ENCODE data around the gene GNA15.

GNA15 gene

GRCh38 chr19:3117716-3118115 lies 18.1 kb upstream of the GNA15 start:
- H3K4me3 ChIP-seq (ENCODE audit: low read depth, low read length): no peak overlapping the region
- in situ Hi-C loops (cut with HindIII; ENCODE audit: low sequenced_read_pairs): no loop called here
- no peak for DNase-seq (ENCODE audit: low read depth)
- TF ChIP-seq, protein P1, sequence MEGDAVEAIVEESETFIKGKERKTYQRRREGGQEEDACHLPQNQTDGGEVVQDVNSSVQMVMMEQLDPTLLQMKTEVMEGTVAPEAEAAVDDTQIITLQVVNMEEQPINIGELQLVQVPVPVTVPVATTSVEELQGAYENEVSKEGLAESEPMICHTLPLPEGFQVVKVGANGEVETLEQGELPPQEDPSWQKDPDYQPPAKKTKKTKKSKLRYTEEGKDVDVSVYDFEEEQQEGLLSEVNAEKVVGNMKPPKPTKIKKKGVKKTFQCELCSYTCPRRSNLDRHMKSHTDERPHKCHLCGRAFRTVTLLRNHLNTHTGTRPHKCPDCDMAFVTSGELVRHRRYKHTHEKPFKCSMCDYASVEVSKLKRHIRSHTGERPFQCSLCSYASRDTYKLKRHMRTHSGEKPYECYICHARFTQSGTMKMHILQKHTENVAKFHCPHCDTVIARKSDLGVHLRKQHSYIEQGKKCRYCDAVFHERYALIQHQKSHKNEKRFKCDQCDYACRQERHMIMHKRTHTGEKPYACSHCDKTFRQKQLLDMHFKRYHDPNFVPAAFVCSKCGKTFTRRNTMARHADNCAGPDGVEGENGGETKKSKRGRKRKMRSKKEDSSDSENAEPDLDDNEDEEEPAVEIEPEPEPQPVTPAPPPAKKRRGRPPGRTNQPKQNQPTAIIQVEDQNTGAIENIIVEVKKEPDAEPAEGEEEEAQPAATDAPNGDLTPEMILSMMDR (IDR thresholded peaks at IDR 0.05; ENCODE audit: low read depth, low read length, missing control alignments): no peak

GRCh38 chr19:3118232-3119070 lies 17.4 kb upstream of the GNA15 start:
- in situ Hi-C loops (cut with HindIII; ENCODE audit: low sequenced_read_pairs): no loop called here
- H3K4me3 ChIP-seq (ENCODE audit: low read depth, low read length): no peak overlapping the region
- DNase-seq (ENCODE audit: low read depth): no peak
- TF ChIP-seq, protein P1 (IDR thresholded peaks at IDR 0.05; ENCODE audit: low read depth, low read length, missing control alignments): no peak

- H3K4me3 ChIP-seq (ENCODE audit: low read depth, low read length): no peak overlapping the region
- TF ChIP-seq, protein P1 (IDR thresholded peaks at IDR 0.05; ENCODE audit: low read depth, low read length, missing control alignments): no peak
- DNase-seq (ENCODE audit: low read depth): no peak
- in situ Hi-C loops (cut with HindIII; ENCODE audit: low sequenced_read_pairs): no loop called here
Measured at GRCh38 chr19:3119071-3119595, 16.7 kb upstream of the GNA15 start.

GRCh38 chr19:3119693-3120380 lies 16.0 kb upstream of the GNA15 start:
- in situ Hi-C loops (cut with HindIII; ENCODE audit: low sequenced_read_pairs): no loop called here
- no peak for DNase-seq (ENCODE audit: low read depth)
- no peak overlapping the region for H3K4me3 ChIP-seq (ENCODE audit: low read depth, low read length)
- TF ChIP-seq, protein P1 (IDR thresholded peaks at IDR 0.05; ENCODE audit: low read depth, low read length, missing control alignments): no peak

DNA sequence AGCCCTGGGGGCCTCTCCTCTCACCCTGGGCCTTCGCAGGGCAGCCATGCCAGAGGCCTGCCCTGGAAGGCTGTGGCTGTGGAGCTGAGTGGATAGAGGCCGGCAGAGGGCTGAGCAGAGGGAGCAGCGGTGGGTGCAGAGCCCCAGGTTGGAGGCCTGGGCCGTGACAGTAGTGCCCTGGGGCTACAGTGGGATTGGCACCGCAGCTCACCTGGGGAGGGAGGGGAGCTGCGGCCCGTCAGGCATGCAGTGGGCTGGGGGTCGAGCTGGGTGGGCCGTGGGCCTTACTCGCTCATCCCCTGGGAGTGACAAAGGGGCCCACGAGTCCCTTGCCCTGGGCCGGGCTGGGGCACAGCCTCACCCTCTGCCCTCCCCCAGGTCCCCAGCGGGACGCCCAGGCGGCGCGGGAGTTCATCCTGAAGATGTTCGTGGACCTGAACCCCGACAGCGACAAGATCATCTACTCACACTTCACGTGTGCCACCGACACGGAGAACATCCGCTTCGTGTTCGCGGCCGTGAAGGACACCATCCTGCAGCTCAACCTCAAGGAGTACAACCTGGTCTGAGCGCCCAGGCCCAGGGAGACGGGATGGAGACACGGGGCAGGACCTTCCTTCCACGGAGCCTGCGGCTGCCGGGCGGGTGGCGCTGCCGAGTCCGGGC lies 15.1 kb upstream of the GNA15 start:
- TF ChIP-seq, protein P1 (IDR thresholded peaks at IDR 0.05; ENCODE audit: low read depth, low read length, missing control alignments): no peak
- in situ Hi-C loops (cut with HindIII; ENCODE audit: low sequenced_read_pairs): no loop called here

GRCh38 chr19:3121396-3121795 lies 14.4 kb upstream of the GNA15 start:
- TF ChIP-seq, protein P1 (IDR thresholded peaks at IDR 0.05; ENCODE audit: low read depth, low read length, missing control alignments): no peak
- DNase-seq (ENCODE audit: low read depth): no peak
- H3K4me3 ChIP-seq (ENCODE audit: low read depth, low read length): no peak overlapping the region
- in situ Hi-C loops (cut with HindIII; ENCODE audit: low sequenced_read_pairs): no loop called here

More for the DNA sequence above, 15.1 kb upstream of the GNA15 start:
- no peak for DNase-seq (ENCODE audit: low read depth)
- no peak overlapping the region for H3K4me3 ChIP-seq (ENCODE audit: low read depth, low read length)

All from astrocyte of the cerebellum (primary cell).